HEK293T (cell line): ENCODE data around the gene ALKBH3.
A peak's percentile ranks its signal among the peaks of the same experiment; 100 is the strongest.

Experiments
- CTCF ChIA-PET: fragments of 350-600 bp; formaldehyde crosslinking; extraction: SDS; loops from one replicate; lab custom pipeline; 2021; ENCODE audit warnings: antibody characterized with exemption, inconsistent platforms; lab: Yijun Ruan, JAX
- POLR2A ChIA-PET: fragments of 350-600 bp; formaldehyde crosslinking; extraction: SDS; loops from one replicate; lab custom pipeline; 2020; ENCODE audit warnings: antibody characterized with exemption, inconsistent platforms; lab: Yijun Ruan, JAX
- DNase-seq: peaks from one replicate; pipeline ENCODE4 v3.0.0; 2012; ENCODE audit warnings: mixed read lengths; ENCODE audit errors: extremely low spot score
- ARNT ChIP-seq: fragments of 450-650 bp; IDR thresholded peaks from 2 replicates; pipeline ENCODE4 v1.6.1; 2017; ENCODE audit warnings: mild to moderate bottlenecking
- BHLHE40 ChIP-seq: fragments of 450-650 bp; IDR thresholded peaks from 2 replicates; pipeline ENCODE4 v1.6.1; 2016; ENCODE audit warnings: mild to moderate bottlenecking, moderate library complexity, borderline replicate concordance
- CTBP1 ChIP-seq: fragments of 450-650 bp; IDR thresholded peaks from 2 replicates; pipeline ENCODE4 v1.6.1; 2016; ENCODE audit warnings: borderline replicate concordance
- ELF4 ChIP-seq: fragments of 450-650 bp; IDR thresholded peaks from 2 replicates; pipeline ENCODE4 v1.6.1; 2017; ENCODE audit warnings: antibody characterized with exemption
- FOXA1 ChIP-seq: fragments of 450-650 bp; IDR thresholded peaks from 2 replicates; pipeline ENCODE4 v1.6.1; 2016; ENCODE audit warnings: mild to moderate bottlenecking
- FOXK2 ChIP-seq: fragments of 450-650 bp; IDR thresholded peaks from 2 replicates; pipeline ENCODE4 v1.6.1; 2016; ENCODE audit warnings: mild to moderate bottlenecking
- FOXM1 ChIP-seq: fragments of 450-650 bp; IDR thresholded peaks from 2 replicates; pipeline ENCODE4 v1.6.1; 2017; ENCODE audit warnings: mild to moderate bottlenecking, borderline replicate concordance
- HDGF ChIP-seq: fragments of 450-650 bp; IDR thresholded peaks from 2 replicates; pipeline ENCODE4 v1.6.1; 2017; ENCODE audit warnings: antibody characterized with exemption, borderline replicate concordance
- L3MBTL2 ChIP-seq: fragments of 450-650 bp; conservative IDR thresholded peaks from 2 replicates; pipeline ENCODE4 v1.6.1; 2016; ENCODE audit warnings: mild to moderate bottlenecking
- LEF1 ChIP-seq: fragments of 450-650 bp; IDR thresholded peaks from 2 replicates; pipeline ENCODE4 v1.6.1; 2017; ENCODE audit warnings: mild to moderate bottlenecking, borderline replicate concordance
- NFRKB ChIP-seq: fragments of 450-650 bp; IDR thresholded peaks from 2 replicates; pipeline ENCODE4 v1.6.1; 2016; ENCODE audit warnings: mild to moderate bottlenecking, moderate library complexity
- PKNOX1 ChIP-seq: fragments of 450-650 bp; IDR thresholded peaks from 2 replicates; pipeline ENCODE4 v1.6.1; 2016
- SP1 ChIP-seq: fragments of 450-650 bp; IDR thresholded peaks from 2 replicates; pipeline ENCODE4 v1.6.1; 2017
- SUZ12 ChIP-seq: fragments of 450-650 bp; IDR thresholded peaks from 2 replicates; pipeline ENCODE4 v1.6.1; 2016; ENCODE audit warnings: mild to moderate bottlenecking
- TARDBP ChIP-seq: fragments of 450-650 bp; IDR thresholded peaks from 2 replicates; pipeline ENCODE4 v1.6.1; 2016
- ZNF384 ChIP-seq: fragments of 450-650 bp; IDR thresholded peaks from 2 replicates; pipeline ENCODE4 v1.6.1; 2016

ALKBH3 gene

GRCh38 chr11:43880640-43881159 is at the start of gene ALKBH3:
Gene ALKBH3 (plus strand): TSS chr11:43880831. CDS start chr11:43882653, 1,822 bp downstream.
- TF ChIP-seq PKNOX1 (peak; percentile 46), CTBP1 (peak; percentile 93), HDGF (no peak), FOXA1 (no peak), FOXK2 (no peak), FOXM1 (peak; percentile 79; the same call in 1 of the 2 replicates), L3MBTL2 (peak; percentile 86), TARDBP (no peak), SP1 (no peak), ARNT (no peak), ELF4 (peak; percentile 28; the same call in 1 of the 2 replicates), LEF1 (no peak), NFRKB (peak; percentile 59), SUZ12 (no peak)
- ChIA-PET CTCF (interaction anchor here (1.4 kb wide), 1 partner anchor 9 kb away, joined by 5 read pairs; no protein-coding TSS in a partner anchor), POLR2A (interaction anchor here (0.9 to 1.4 kb wide), 3 partner anchors 24 to 67 kb away, joined by 3 to 5 read pairs (median 3); partner anchors contain the start of gene C11orf96)
- peak; percentile 90 for DNase-seq

GRCh38 chr11:43830928-43831440 is 49.6 kb upstream of the ALKBH3 start:
- ChIA-PET CTCF (interaction anchor here (0.6 kb wide), 1 partner anchor 263 kb away, joined by 3 read pairs; no protein-coding TSS in a partner anchor), POLR2A (interaction anchor here (0.8 kb wide), 1 partner anchor 151 kb away, joined by 3 read pairs; no protein-coding TSS in a partner anchor)
- no peak for DNase-seq
- no peak for TF ChIP-seq BHLHE40
- TF ChIP-seq LEF1 = no peak
- TF ChIP-seq ELF4 = no peak
- TF ChIP-seq TARDBP = no peak
- TF ChIP-seq ZNF384 = no peak
- no peak for TF ChIP-seq CTBP1
- TF ChIP-seq L3MBTL2 = no peak
- no peak for TF ChIP-seq FOXA1
- no peak for TF ChIP-seq FOXK2
- no peak for TF ChIP-seq PKNOX1
- no peak for TF ChIP-seq HDGF
- no peak for TF ChIP-seq SUZ12
- TF ChIP-seq SP1 = no peak
- no peak for TF ChIP-seq NFRKB
- no peak for TF ChIP-seq FOXM1
- TF ChIP-seq ARNT = no peak

GRCh38 chr11:43832536-43832935 is 48.1 kb upstream of the ALKBH3 start:
- TF ChIP-seq TARDBP (no peak), PKNOX1 (no peak), L3MBTL2 (no peak), FOXK2 (no peak), ARNT (no peak), ZNF384 (no peak), LEF1 (no peak), BHLHE40 (no peak), NFRKB (no peak)
- ChIA-PET CTCF (no interaction called here), POLR2A (no interaction called here)
- no peak for DNase-seq

GRCh38 chr11:43833657-43834073 is 47.0 kb upstream of the ALKBH3 start:
- TF ChIP-seq PKNOX1 = no peak
- no peak for TF ChIP-seq SUZ12
- no peak for TF ChIP-seq FOXK2
- CTCF ChIA-PET = interaction anchor here (0.9 kb wide), 1 partner anchor 56 kb away, joined by 3 read pairs; no protein-coding TSS in a partner anchor
- POLR2A ChIA-PET = no interaction called here

GRCh38 chr11:43834286-43834685 is 46.3 kb upstream of the ALKBH3 start:
- DNase-seq = no peak
- POLR2A ChIA-PET = no interaction called here
- TF ChIP-seq ELF4 (no peak), ZNF384 (no peak), ARNT (no peak), FOXK2 (no peak), SP1 (no peak), L3MBTL2 (no peak), BHLHE40 (no peak), SUZ12 (no peak), LEF1 (no peak), NFRKB (no peak), FOXA1 (no peak), HDGF (no peak)
- CTCF ChIA-PET = no interaction called here

More at GRCh38 chr11:43833657-43834073, 47.0 kb upstream of the ALKBH3 start:
- no peak for DNase-seq

- DNase-seq = no peak
- ChIA-PET POLR2A (no interaction called here), CTCF (no interaction called here)
- TF ChIP-seq LEF1 (no peak), ARNT (no peak), ZNF384 (no peak), TARDBP (no peak), FOXA1 (no peak)
These were observed 45.5 kb upstream of the ALKBH3 start for GRCh38 chr11:43835104-43835503.
